Neutrophil (primary cell): ENCODE data around the gene CFAP43.

ENCODE experiments used
- H3K27ac ChIP-seq: fragments of 200-600 bp; sonication (generic); 2 replicates; pipeline ENCODE4 v1.5.1; 2016; ENCODE audit warnings: mild to moderate bottlenecking, moderate library complexity
- H3K27me3 ChIP-seq: fragments of 200-600 bp; sonication (generic); 2 replicates; pipeline ENCODE4 v1.6.0; 2016; ENCODE audit warnings: mild to moderate bottlenecking
- H3K36me3 ChIP-seq: fragments of 200-600 bp; sonication (generic); 2 replicates; pipeline ENCODE4 v1.5.1; 2017
- H3K4me1 ChIP-seq, 2 experiments: fragments of 200-600 bp in 1 of 2; sonication (generic) in 1 of 2; 1 replicate in 1 of 2; 2 replicates in 1 of 2; pipeline versions ENCODE4 v1.5.1 to v1.6.1; 2013 to 2016; ENCODE audit warnings: low read depth in 1 of 2, low read length in 1 of 2, mild to moderate bottlenecking in 1 of 2, moderate library complexity in 1 of 2; ENCODE audit not compliant: control insufficient read depth in 1 of 2, insufficient read depth in 1 of 2
- H3K4me3 ChIP-seq, 2 experiments: fragments of 200-600 bp in 1 of 2; sonication (generic) in 1 of 2; 1 replicate in 1 of 2; 2 replicates in 1 of 2; pipeline ENCODE4 v1.5.1; 2013 to 2016; ENCODE audit warnings: low read depth in 1 of 2, low read length in 1 of 2, mild to moderate bottlenecking in 1 of 2, moderate library complexity in 1 of 2
- H3K9me3 ChIP-seq: fragments of 200-600 bp; sonication (generic); 2 replicates; pipeline ENCODE4 v1.5.1; 2016
- TF ChIP-seq, protein P1 (sequence below): fragments of 200-600 bp; sonication (generic); IDR thresholded peaks from 2 replicates; pipeline ENCODE4 v1.5.1; 2016; ENCODE audit warnings: antibody characterized with exemption

Gene CFAP43

DNA sequence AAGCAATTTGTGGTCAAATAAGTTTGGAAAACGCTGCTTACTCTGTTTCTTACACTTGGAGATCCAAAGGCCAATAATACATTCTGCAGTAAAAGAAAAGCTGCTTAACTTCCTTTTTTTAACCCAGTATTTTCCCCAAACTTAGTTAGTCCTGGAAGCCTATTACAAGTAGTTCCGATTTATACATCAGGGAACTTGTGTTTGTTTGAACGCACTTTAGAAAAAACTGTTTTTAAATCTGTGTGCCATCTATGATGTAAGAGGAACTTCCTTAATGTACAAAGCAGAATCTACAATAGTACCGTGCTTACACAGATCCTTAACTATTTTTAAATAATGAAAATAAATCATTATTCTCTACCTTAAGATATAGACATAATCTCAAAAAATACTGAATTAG is 87.2 kb downstream of the CFAP43 start:
- no peak overlapping the region for H3K4me3 ChIP-seq
- TF ChIP-seq, protein P1, sequence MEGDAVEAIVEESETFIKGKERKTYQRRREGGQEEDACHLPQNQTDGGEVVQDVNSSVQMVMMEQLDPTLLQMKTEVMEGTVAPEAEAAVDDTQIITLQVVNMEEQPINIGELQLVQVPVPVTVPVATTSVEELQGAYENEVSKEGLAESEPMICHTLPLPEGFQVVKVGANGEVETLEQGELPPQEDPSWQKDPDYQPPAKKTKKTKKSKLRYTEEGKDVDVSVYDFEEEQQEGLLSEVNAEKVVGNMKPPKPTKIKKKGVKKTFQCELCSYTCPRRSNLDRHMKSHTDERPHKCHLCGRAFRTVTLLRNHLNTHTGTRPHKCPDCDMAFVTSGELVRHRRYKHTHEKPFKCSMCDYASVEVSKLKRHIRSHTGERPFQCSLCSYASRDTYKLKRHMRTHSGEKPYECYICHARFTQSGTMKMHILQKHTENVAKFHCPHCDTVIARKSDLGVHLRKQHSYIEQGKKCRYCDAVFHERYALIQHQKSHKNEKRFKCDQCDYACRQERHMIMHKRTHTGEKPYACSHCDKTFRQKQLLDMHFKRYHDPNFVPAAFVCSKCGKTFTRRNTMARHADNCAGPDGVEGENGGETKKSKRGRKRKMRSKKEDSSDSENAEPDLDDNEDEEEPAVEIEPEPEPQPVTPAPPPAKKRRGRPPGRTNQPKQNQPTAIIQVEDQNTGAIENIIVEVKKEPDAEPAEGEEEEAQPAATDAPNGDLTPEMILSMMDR: no peak
- peaks cover 49% of the 10 kb centered on the region for H3K27me3 ChIP-seq
- H3K36me3 ChIP-seq: no peaks in the 10 kb centered on the region
- H3K9me3 ChIP-seq: no peaks in the 10 kb centered on the region
- H3K27ac ChIP-seq: no peak overlapping the region
- no peaks in the 10 kb centered on the region for H3K4me1 ChIP-seq

- Histone ChIP-seq H3K36me3 (no peaks in the 10 kb centered on the region), H3K4me3 (no peak overlapping the region), H3K4me1 (no peaks in the 10 kb centered on the region), H3K27me3 (peaks cover 49% of the 10 kb centered on the region), H3K27ac (no peak overlapping the region), H3K9me3 (no peaks in the 10 kb centered on the region)
- TF ChIP-seq, protein P1: no peak
These were observed 88.3 kb downstream of the CFAP43 start for GRCh38 chr10:104143829-104144228.

GRCh38 chr10:104142081-104142480 is 90.1 kb downstream of the CFAP43 start:
- no peaks in the 10 kb centered on the region for H3K4me1 ChIP-seq
- TF ChIP-seq, protein P1: no peak
- H3K4me3 ChIP-seq: no peak overlapping the region
- H3K9me3 ChIP-seq: no peaks in the 10 kb centered on the region
- no peaks in the 10 kb centered on the region for H3K36me3 ChIP-seq
- H3K27me3 ChIP-seq: peaks cover 43% of the 10 kb centered on the region
- H3K27ac ChIP-seq: no peak overlapping the region

DNA sequence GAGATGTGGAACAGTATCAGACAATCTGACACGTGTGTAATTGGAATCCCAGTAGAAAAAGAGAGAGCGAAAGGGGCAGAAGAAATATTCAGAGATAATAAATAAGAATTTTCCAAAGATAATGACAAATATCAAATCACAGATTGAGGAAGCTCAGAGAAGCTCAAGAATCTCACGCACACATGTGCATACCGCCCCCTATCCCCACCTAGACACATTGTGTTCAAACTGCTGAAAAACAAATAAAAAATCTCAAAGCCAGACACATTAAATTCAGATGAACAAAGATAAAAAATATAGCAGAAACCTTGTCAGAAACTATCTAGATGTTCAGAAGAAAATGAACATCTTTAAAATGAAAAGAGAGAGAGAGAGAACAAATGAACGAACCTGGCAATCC is 92.9 kb downstream of the CFAP43 start:
- Histone ChIP-seq H3K27me3 (peaks cover 30% of the 10 kb centered on the region), H3K36me3 (no peaks in the 10 kb centered on the region), H3K4me1 (no peaks in the 10 kb centered on the region), H3K4me3 (no peak overlapping the region), H3K9me3 (no peaks in the 10 kb centered on the region), H3K27ac (no peak overlapping the region)
- TF ChIP-seq, protein P1: no peak

DNA sequence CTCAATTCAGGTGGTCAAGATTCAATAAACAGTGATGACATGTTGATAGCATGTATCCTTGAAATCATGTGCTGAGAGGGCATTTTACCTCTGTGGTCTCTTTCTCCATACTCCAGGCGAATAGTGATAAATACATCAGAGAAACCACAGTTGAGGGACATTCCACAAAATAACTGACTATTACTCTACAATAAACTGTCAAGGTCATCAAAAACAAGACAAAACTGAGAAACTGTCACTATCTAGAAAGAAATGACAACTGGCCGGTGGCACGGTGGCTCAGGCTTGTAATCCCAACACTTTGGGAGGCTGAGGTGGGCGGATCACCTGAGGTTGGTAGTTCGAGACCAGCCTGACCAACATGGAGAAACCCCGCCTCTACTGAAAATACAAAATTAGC is 94.0 kb downstream of the CFAP43 start:
- TF ChIP-seq, protein P1: no peak
- Histone ChIP-seq H3K4me3 (no peak overlapping the region), H3K27me3 (peaks cover 34% of the 10 kb centered on the region), H3K4me1 (no peaks in the 10 kb centered on the region), H3K9me3 (no peaks in the 10 kb centered on the region), H3K36me3 (no peaks in the 10 kb centered on the region), H3K27ac (no peak overlapping the region)

- Histone ChIP-seq H3K27ac (no peak overlapping the region), H3K36me3 (no peaks in the 10 kb centered on the region), H3K9me3 (no peaks in the 10 kb centered on the region), H3K27me3 (peaks cover 41% of the 10 kb centered on the region), H3K4me3 (no peak overlapping the region), H3K4me1 (peaks cover 4 to 9% of the 10 kb centered on the region in 2 experiments)
- TF ChIP-seq, protein P1: no peak
These were observed 102.1 kb downstream of the CFAP43 start for GRCh38 chr10:104130041-104130440.
